Subcutaneous adipose tissue (tissue), 4 donors: ENCODE data around the gene FTO. TPM values are rescaled to one million over a fixed set of nuclear protein-coding genes. Genes with fewer than 3 reads are reported as not detected.

Experiments
- CTCF ChIP-seq: fragments of 450-650 bp; IDR thresholded peaks from one replicate; pipeline ENCODE4 v1.5.1; 2016; ENCODE audit warnings: low read depth, mild to moderate bottlenecking, control low read depth, antibody characterized with exemption, moderate library complexity
- total RNA-seq, 4 donors: library from RNA; depleted of rRNA; stranded (reverse); fragments of >200 nt; gene quantifications; one replicate each; pipeline ENCODE4 v1.1.0, GENCODE V29; 2016

The FTO gene
- total RNA-seq, 4 donors from 2014 or later = 74.3 to 102 (median 90.9) TPM

- TF ChIP-seq CTCF = no peak
Observed at GRCh38 chr16:53991754-53992378, 287.9 kb downstream of the FTO start.

GRCh38 chr16:53995378-53995777, 291.4 kb downstream of the FTO start:
- TF ChIP-seq CTCF = no peak

- TF ChIP-seq CTCF = no peak
Observed at GRCh38 chr16:53996961-53997360, 293.0 kb downstream of the FTO start.

GRCh38 chr16:53998024-53998810, 294.3 kb downstream of the FTO start:
- no peak for TF ChIP-seq CTCF

GRCh38 chr16:53998966-53999522, 295.1 kb downstream of the FTO start:
- TF ChIP-seq CTCF = no peak

GRCh38 chr16:53999841-54000240, 295.9 kb downstream of the FTO start:
- no peak for TF ChIP-seq CTCF

- TF ChIP-seq CTCF = no peak
Observed at GRCh38 chr16:54000361-54000760, 296.4 kb downstream of the FTO start.
